ENCODE measurements around the gene OSBPL10.

DNA sequence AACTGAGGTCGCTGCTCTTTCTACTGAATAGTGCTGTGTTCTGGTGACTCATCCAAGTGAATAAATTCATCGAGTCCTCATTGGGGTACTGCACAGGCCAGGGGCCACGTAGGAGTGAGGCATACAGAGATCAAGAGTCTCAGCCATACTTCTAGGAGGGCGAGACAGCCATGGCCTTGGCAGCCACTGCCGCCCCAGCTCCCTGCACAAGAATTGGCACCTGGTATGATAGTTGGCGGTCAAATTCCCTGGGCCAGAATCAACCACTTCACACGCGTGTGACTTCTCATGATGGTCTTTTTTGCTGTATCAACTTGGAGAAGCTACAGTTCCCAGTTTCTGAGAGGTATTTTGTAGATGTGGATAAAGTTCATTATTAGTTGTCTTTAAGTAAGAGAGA is 161.6 kb downstream of the OSBPL10 start:
- TF ChIP-seq, protein P1, sequence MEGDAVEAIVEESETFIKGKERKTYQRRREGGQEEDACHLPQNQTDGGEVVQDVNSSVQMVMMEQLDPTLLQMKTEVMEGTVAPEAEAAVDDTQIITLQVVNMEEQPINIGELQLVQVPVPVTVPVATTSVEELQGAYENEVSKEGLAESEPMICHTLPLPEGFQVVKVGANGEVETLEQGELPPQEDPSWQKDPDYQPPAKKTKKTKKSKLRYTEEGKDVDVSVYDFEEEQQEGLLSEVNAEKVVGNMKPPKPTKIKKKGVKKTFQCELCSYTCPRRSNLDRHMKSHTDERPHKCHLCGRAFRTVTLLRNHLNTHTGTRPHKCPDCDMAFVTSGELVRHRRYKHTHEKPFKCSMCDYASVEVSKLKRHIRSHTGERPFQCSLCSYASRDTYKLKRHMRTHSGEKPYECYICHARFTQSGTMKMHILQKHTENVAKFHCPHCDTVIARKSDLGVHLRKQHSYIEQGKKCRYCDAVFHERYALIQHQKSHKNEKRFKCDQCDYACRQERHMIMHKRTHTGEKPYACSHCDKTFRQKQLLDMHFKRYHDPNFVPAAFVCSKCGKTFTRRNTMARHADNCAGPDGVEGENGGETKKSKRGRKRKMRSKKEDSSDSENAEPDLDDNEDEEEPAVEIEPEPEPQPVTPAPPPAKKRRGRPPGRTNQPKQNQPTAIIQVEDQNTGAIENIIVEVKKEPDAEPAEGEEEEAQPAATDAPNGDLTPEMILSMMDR (IDR thresholded peaks at IDR 0.05): no peak
- TF ChIP-seq POLR2A (IDR thresholded peaks at IDR 0.05): no peak

All from lower leg skin (tissue), 3 donors.